SK-N-MC (cell line): Measurements from ENCODE around the gene TEX261.

ENCODE experiments used
- DNase-seq: peaks from one replicate; pipeline ENCODE4 v3.0.0-alpha.2; 2011; ENCODE audit warnings: low read depth, low spot score
- H3K27ac ChIP-seq: fragments of 200-600 bp; sonication (generic); 2 replicates; pipeline ENCODE4 v1.5.1; 2016; ENCODE audit warnings: mixed run types
- H3K36me3 ChIP-seq: fragments of 200-600 bp; sonication (generic); 2 replicates; pipeline ENCODE4 v1.6.1; 2017; ENCODE audit warnings: antibody characterized with exemption, low read length, mixed read lengths; ENCODE audit not compliant: insufficient read depth
- H3K4me3 ChIP-seq: fragments of 200-600 bp; sonication (generic); 2 replicates; pipeline ENCODE4 v1.5.1; 2016
- H3K9ac ChIP-seq: fragments of 200-600 bp; sonication (generic); 2 replicates; pipeline ENCODE4 v1.8.0; 2017; ENCODE audit warnings: mixed run types, mixed read lengths; ENCODE audit not compliant: insufficient read length
- H3K9me3 ChIP-seq: fragments of 200-600 bp; sonication (generic); 2 replicates; pipeline ENCODE4 v1.6.1; 2017; ENCODE audit warnings: low read depth, mild to moderate bottlenecking, antibody characterized with exemption, low read length, moderate library complexity, mixed read lengths
- EZH2 ChIP-seq: fragments of 200-600 bp; sonication (generic); IDR thresholded peaks from one replicate; pipeline ENCODE4 v1.6.1; 2017; ENCODE audit warnings: antibody characterized with exemption
- FOXP2 ChIP-seq: optimal IDR thresholded peaks from 2 replicates; pipeline ENCODE3; 2011; ENCODE audit warnings: mild to moderate bottlenecking, moderate library complexity; ENCODE audit not compliant: insufficient read depth; ENCODE audit errors: extremely low read length, control extremely low read depth
- POLR2AphosphoS5 ChIP-seq: IDR thresholded peaks from 2 replicates; pipeline ENCODE4 v1.6.1; 2012; ENCODE audit warnings: mild to moderate bottlenecking, low read depth, low read length, borderline replicate concordance

Gene TEX261

DNA sequence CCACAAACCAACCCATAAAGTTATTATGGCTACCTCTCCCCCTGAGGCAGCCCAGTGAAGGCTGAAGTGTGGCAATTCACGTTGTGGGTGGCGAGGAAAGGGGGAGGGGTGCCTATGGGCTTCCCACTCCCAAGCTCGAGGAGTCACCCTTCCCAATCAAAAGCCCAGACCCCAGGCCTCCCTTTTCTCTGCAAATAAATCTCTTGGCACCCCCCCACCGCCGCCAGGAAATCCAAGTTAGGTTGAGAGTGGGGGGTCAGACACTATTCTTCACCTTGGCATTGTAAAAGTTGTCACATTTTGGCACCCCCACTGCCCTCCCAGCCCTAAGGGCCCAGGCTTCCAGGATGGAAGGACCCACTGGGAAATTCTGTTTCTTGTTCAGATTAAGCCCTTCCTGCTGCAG is 9.4 kb downstream of the TEX261 start:
- Histone ChIP-seq H3K36me3 (peaks cover 34% of the 10 kb centered on the region; the same call in 1 of the 2 replicates), H3K9ac (no peak overlapping the region), H3K4me3 (no peak overlapping the region), H3K9me3 (no peaks in the 10 kb centered on the region), H3K27ac (no peak overlapping the region)
- TF ChIP-seq EZH2 (no peak), FOXP2 (no peak), POLR2AphosphoS5 (no peak)
- no peak for DNase-seq

DNA sequence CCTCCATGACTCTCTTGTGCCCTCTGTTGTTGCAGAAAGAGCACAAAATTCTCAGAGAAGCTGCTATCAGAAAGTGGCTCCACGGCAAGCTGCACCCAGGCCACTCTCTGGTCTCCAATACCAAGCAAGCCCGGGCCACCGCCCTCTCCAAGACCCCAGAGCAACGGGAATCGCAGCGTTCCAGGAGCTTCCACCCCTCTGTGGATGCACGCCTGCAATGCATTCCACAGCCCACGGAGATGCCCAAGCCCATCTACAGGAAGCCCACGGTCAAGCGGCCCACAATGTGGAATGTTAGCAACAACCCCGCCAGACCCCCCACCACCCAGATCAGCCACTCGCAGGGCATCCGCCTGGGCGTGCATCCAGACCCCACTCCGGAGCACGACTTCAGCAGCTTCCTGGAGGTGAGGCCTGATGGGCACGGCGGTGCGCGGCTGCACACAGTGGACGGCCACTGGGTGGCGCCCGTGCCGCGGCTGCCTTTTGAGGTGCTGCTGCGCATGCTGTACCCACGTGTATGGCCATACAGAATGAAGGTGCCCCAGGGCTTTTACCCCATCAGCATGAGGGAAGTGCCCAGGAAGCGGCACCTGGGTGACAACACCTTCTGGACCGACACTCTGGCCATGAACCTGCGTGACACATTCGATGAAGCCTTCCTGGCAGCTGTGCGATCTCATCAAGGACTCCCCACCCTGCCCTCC is 9.9 kb downstream of the TEX261 start:
- DNase-seq = no peak
- no peaks in the 10 kb centered on the region for H3K9me3 ChIP-seq
- no peak for TF ChIP-seq POLR2AphosphoS5
- TF ChIP-seq FOXP2 = no peak
- no peak for TF ChIP-seq EZH2
- no peak overlapping the region for H3K9ac ChIP-seq
- no peak overlapping the region for H3K27ac ChIP-seq
- H3K36me3 ChIP-seq = peaks cover 30% of the 10 kb centered on the region; the same call in 1 of the 2 replicates
- H3K4me3 ChIP-seq = no peak overlapping the region

DNA sequence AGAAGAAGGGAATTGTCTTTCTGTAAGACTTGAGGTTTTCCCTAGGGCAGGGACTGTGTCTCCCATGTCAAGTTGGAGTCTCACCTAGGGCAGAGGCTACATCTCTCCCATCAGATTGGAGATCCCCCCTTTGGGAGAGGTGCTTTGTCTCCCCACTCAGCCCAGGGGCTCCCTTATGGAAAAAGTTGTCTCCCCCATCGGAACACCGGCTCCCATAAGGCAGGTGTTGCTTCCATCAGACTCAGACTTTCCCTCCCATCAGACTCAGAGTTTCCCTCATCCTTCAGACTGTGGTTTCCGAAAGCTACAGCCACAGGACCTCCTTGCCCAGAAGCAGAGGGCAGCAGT is 10.5 kb downstream of the TEX261 start:
- peaks cover 26% of the 10 kb centered on the region; the same call in 1 of the 2 replicates for H3K36me3 ChIP-seq
- H3K27ac ChIP-seq = no peak overlapping the region
- no peaks in the 10 kb centered on the region for H3K9me3 ChIP-seq
- H3K9ac ChIP-seq = no peak overlapping the region
- H3K4me3 ChIP-seq = no peak overlapping the region
- TF ChIP-seq EZH2 (no peak), POLR2AphosphoS5 (no peak), FOXP2 (no peak)
- no peak for DNase-seq

DNA sequence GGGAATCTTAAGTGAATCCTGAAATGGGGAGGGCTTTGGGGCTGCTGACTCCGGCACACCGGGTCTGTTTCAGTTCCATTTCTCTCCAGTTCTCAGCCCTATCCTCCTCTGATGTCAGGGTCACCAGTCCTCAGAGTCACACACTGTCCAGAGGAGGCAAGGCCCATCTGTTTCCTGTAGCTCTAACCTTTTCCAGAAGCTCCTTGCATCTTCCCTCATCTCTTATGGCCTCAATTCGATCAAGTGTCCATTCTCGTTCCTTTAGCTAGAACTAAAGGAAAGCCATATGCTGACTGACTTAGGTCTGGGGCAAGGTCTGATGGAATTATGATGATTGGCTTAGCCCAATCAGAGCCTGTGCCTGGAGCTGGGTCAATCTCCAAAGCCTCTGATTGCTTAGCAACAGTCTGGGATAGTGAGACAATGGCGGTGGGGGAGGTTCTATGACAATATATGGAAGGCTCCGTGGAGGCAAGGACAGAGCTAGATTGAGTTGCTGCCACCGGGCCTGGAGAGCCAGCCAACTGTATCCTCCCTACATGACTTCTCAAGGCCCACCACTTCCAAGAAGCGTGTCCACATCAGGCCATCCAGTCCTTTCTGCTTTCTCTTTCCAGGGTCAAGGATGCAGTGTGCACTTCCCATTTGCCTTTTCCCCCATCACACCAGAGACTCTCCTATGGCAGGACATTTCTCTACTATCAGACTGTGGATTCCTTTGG is 11.0 kb downstream of the TEX261 start:
- TF ChIP-seq EZH2 (no peak), POLR2AphosphoS5 (no peak), FOXP2 (no peak)
- H3K9ac ChIP-seq = no peak overlapping the region
- no peak overlapping the region for H3K27ac ChIP-seq
- H3K36me3 ChIP-seq = peaks cover 21% of the 10 kb centered on the region; the same call in 1 of the 2 replicates
- no peaks in the 10 kb centered on the region for H3K9me3 ChIP-seq
- H3K4me3 ChIP-seq = no peak overlapping the region
- no peak for DNase-seq

DNA sequence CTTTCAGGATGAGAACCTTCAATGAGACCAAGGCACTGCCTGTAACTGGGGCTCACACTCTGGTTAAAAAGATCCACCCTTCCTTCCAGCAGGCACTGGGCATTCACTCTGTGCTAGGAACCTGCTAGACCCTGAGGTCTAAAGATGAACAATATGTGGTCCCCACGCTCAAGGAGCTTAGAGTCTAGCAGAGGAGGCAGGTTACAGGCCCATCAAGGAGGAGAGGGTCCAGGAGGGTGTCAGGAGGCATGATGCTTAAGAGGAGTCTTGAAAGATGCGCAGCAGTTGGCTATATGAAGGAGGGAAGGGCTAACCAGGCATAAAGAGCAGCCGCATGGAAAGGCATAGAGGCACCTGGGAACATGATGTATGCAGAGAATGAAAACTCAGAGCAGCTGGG is 11.7 kb downstream of the TEX261 start:
- Histone ChIP-seq H3K36me3 (peaks cover 16% of the 10 kb centered on the region; the same call in 1 of the 2 replicates), H3K27ac (no peak overlapping the region), H3K4me3 (no peak overlapping the region), H3K9ac (no peak overlapping the region), H3K9me3 (no peaks in the 10 kb centered on the region)
- no peak for DNase-seq
- TF ChIP-seq EZH2 = no peak
- no peak for TF ChIP-seq FOXP2
- TF ChIP-seq POLR2AphosphoS5 = no peak

DNA sequence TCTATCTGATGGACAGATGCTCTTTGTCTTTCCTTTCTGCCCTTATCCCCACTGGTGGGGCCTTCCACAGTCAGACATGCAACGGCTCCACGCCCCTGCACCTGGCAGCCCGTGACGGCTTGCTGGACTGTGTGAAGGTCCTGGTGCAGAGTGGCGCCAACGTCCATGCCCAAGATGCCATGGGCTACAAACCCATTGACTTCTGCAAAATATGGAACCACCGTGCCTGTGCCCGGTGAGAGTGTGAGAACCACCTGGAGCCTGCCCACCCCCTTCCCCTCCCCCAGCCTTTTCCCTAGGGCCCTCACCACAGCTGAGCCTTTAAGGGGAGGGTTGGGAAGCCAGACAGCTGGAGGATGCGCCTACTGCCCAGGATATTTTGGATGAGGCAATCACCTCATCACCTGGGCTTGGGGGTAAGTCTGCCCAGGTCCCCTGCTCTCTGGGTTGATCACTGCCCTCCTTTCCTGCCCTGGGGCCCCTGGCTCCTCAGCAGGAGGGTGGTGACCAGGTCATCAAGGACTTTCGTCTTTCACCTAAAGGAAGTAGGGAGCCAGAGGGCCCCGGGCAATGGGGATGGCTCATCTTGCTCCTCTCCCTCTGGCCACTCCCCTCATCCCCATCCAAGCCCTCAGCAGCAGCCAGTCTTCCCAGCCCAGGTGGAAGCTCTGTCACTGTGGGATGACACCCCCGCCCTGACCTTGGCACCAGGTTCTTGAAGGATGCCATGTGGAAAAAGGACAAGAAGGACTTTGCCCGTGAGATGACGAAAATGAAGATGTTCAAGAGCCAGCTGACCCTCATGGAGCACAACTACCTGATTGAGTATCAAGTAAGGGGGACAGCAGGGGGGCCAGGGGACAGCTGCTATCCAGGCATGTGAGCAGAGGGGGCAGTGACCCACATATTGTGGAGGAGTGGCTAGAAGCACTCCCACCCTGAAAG is 12.5 kb downstream of the TEX261 start:
- no peaks in the 10 kb centered on the region for H3K9me3 ChIP-seq
- H3K9ac ChIP-seq = no peak overlapping the region
- H3K36me3 ChIP-seq = peaks cover 13% of the 10 kb centered on the region; the same call in 1 of the 2 replicates
- no peak for DNase-seq
- no peak overlapping the region for H3K4me3 ChIP-seq
- H3K27ac ChIP-seq = no peak overlapping the region
- TF ChIP-seq POLR2AphosphoS5 = no peak

DNA sequence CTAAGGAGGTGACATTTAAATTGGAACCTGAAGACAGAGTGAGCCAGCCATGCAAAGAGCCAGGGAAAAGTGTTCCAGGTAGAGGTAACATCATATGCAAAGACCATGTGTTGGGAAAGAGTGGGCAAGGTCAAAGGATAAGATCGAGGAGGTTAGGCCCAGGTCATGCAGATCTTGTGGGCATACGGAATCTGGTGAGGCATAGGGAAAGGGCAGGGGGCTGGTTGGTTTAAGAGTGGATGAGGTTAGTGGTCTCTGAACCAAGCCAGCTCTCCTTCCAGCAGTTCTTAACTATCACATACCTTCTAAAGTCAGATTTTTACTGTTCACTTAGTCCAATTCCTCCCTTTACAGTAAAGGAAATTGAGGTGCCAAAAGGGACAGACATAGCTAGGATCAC is 13.3 kb downstream of the TEX261 start:
- TF ChIP-seq FOXP2 = no peak
- TF ChIP-seq POLR2AphosphoS5 = no peak
- TF ChIP-seq EZH2 = no peak
- H3K4me3 ChIP-seq = no peak overlapping the region
- no peak for DNase-seq
- peaks cover 7% of the 10 kb centered on the region; the same call in 1 of the 2 replicates for H3K36me3 ChIP-seq
- no peak overlapping the region for H3K9ac ChIP-seq
- H3K27ac ChIP-seq = no peak overlapping the region
- no peaks in the 10 kb centered on the region for H3K9me3 ChIP-seq

DNA sequence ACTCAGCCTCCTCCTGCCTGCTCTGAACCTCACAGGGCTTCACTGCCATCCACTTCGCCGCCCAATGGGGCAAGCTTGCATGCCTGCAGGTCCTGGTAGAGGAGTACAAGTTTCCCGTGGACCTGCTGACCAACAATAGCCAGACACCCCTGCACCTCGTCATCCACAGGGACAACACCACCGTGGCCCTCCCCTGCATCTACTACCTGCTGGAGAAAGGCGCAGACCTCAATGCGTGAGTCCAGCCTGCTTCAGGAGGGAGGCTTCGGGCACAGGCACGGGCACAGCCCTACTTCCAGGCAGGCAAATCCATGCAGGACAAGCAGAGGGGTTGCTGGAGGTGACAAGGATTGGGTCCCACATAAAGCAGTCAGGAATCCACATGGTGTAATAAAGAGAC is 15.0 kb downstream of the TEX261 start:
- no peak for TF ChIP-seq EZH2
- no peak for TF ChIP-seq POLR2AphosphoS5
- TF ChIP-seq FOXP2 = no peak

More for the DNA sequence above, 15.0 kb downstream of the TEX261 start:
- Histone ChIP-seq H3K9ac (no peak overlapping the region), H3K27ac (no peak overlapping the region), H3K9me3 (no peaks in the 10 kb centered on the region), H3K4me3 (no peak overlapping the region), H3K36me3 (no peaks in the 10 kb centered on the region)
- no peak for DNase-seq
